ENCODE measurements around the gene SEC22A. TPM values are rescaled to one million over a fixed set of nuclear protein-coding genes. Genes with fewer than 3 reads are reported as not detected.

The SEC22A gene
- total and polyA plus RNA-seq, 10 of the 15 experiments (the other 5 are each of a cell fraction or from before 2014, with no cell fraction given) = 19.3 to 70.3 (median 36.7) TPM

DNA sequence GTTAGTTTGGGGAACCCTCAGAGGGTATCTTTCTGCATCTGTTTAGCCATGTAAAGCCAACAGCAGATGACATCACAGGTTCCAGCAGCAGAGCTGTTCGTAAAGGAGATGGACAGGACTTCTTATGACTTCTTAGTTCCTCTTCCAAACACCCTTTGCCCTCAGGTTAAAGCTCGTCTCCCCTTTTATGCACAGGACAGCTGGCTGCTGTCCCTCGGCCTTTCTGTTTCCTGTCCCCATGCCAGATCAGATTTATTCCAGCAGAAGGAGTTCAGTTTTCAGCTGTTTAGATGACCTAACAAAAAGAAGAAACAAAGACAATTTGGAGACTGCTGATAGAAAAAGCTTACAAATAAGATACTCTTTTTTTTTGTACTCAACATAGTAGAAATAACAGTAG lies 45.1 kb downstream of the SEC22A start (continued):
- TF ChIP-seq ZBTB40 (IDR thresholded peaks at IDR 0.05; ENCODE audit: borderline replicate concordance) (no peak), POLR2AphosphoS5 (IDR thresholded peaks at IDR 0.05; ENCODE audit: low read length) (no peak)

DNA sequence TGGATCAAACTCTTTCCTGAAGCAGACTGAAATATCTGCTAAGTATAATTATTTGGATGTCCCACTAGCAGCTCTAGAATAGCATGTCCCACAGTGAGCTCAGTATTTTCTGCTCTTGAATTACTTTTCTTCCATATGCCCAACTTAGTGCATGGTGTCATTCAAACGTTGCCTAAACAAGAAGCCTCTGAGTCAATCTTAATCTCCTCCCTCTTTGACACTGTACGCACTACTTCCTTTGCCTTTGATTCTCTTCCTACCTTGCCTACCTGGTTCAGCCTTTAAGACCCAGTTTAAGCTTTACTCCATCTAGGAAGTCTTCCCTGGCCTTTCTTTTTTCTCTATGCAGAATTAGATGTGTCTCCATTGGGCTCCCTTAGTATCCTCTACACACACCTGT lies 54.5 kb downstream of the SEC22A start:
- ChIA-PET CTCF (interaction anchor here (0.8 to 1.5 kb wide), 2 partner anchors 12 to 103 kb away, joined by 3 to 5 read pairs; no protein-coding TSS in a partner anchor), RAD21 (ENCODE audit: unreplicated experiment) (no interaction called here), SMC1A (ENCODE audit: uncharacterized antibody, unreplicated experiment) (interaction anchor here (1.0 kb wide), 1 partner anchor 8 kb away, joined by 4 read pairs; no protein-coding TSS in a partner anchor), POLR2A (interaction anchor here (1.2 kb wide), 1 partner anchor 16 kb away, joined by 7 read pairs; no protein-coding TSS in a partner anchor)
- DNase-seq (ENCODE audit: low read depth, low spot score) (no peak), ATAC-seq (no peak), FAIRE-seq (no peak)
- H3K27ac ChIP-seq (ENCODE audit: control insufficient read depth, insufficient read depth) = no peak overlapping the region
- BruUV-seq (replicated peaks) = no TSS peak
- peaks cover 0 to 3% of the 10 kb centered on the region in 2 experiments; a peak in 1 of 4 replicates for H3K36me3 ChIP-seq (ENCODE audit: control insufficient read depth in 2 of 2, insufficient read depth in 2 of 2, low read length in 1 of 2)
- no peaks in the 10 kb centered on the region for H4K20me1 ChIP-seq (ENCODE audit: control insufficient read depth, insufficient read depth)
- H3K27me3 ChIP-seq (replicated peaks in 1 of 2; ENCODE audit: control insufficient read depth in 2 of 2, insufficient read depth in 2 of 2, low read length in 1 of 2) = no peaks in the 10 kb centered on the region
- TF ChIP-seq ZBTB4 (CRISPR knock-in tag; IDR thresholded peaks at IDR 0.05) (no peak), CREM (IDR thresholded peaks at IDR 0.05; ENCODE audit: low read depth) (no peak), POU2F2 (IDR thresholded peaks at IDR 0.05; ENCODE audit: borderline replicate concordance, low read depth, low read length) (no peak), SMAD1 (IDR thresholded peaks at IDR 0.05; ENCODE audit: low read depth, partially characterized antibody) (no peak), ZNF207 (IDR thresholded peaks at IDR 0.05; ENCODE audit: borderline replicate concordance) (no peak), RELA (IDR thresholded peaks at IDR 0.05; ENCODE audit: borderline replicate concordance, partially characterized antibody) (no peak), ZNF687 (IDR thresholded peaks at IDR 0.05) (no peak)
- no peak overlapping the region for H3K4me3 ChIP-seq
- no peak overlapping the region for H3K9ac ChIP-seq (ENCODE audit: control insufficient read depth, insufficient read depth, low read length)
- intact Hi-C loops (cut with micrococcal nuclease; ENCODE audit: unreplicated experiment) (no loop called here), in situ Hi-C loops (cut with MboI) (no loop called here)
- H3K9me3 ChIP-seq (replicated peaks; ENCODE audit: control insufficient read depth, insufficient read depth, low read length) = no peaks in the 10 kb centered on the region
- no peaks in the 10 kb centered on the region for H3K4me1 ChIP-seq (ENCODE audit: control insufficient read depth, insufficient read depth, low read length)
- H3K79me2 ChIP-seq (ENCODE audit: control insufficient read depth, insufficient read depth, low read length) = no peaks in the 10 kb centered on the region
- WGBS (ENCODE audit: insufficient coverage, insufficient replicate concordance, low lambda C conversion rate, missing lambda C conversion rate) = 66% methylated on average over 2 of the region's 2 CpGs
- no peak overlapping the region for H3K4me2 ChIP-seq (ENCODE audit: control insufficient read depth, insufficient read depth)
- no peak overlapping the region for H2AFZ ChIP-seq (ENCODE audit: control insufficient read depth, low read depth, low read length)

Data from GM12878 (cell line).